Neuronal stem cell (in vitro differentiated cells): Measurements from ENCODE around the gene SUOX.
"Not testable (repeated sequence)": the region's sequence is repeated elsewhere in the genome, so short reads cannot be mapped to it uniquely, and the experiment has no call there.

Source experiments
- DNase-seq: peaks from one replicate; pipeline ENCODE4 v3.0.0-alpha.2; 2013; ENCODE audit warnings: low spot score
- H2AFZ ChIP-seq: one replicate; pipeline ENCODE4 v1.6.1; 2013; ENCODE audit warnings: mild to moderate bottlenecking, low read length, inconsistent platforms
- H2AK5ac ChIP-seq: 2 replicates; pipeline ENCODE4 v1.6.1; 2013; ENCODE audit warnings: low read depth, mild to moderate bottlenecking, inconsistent platforms, low read length, moderate library complexity, mixed read lengths
- H2BK120ac ChIP-seq: 2 replicates; pipeline ENCODE4 v1.6.1; 2013; ENCODE audit warnings: low read depth, mild to moderate bottlenecking, inconsistent platforms, low read length, moderate library complexity, mixed read lengths
- H2BK12ac ChIP-seq: one replicate; pipeline ENCODE4 v1.6.1; 2013; ENCODE audit warnings: low read length, inconsistent platforms
- H2BK15ac ChIP-seq: 2 replicates; pipeline ENCODE4 v1.6.1; 2013; ENCODE audit warnings: mild to moderate bottlenecking, low read length, inconsistent platforms, mixed read lengths
- H2BK5ac ChIP-seq: one replicate; pipeline ENCODE4 v1.6.1; 2013; ENCODE audit warnings: inconsistent platforms, mild to moderate bottlenecking, low read length, moderate library complexity
- H3K14ac ChIP-seq: one replicate; pipeline ENCODE4 v1.6.1; 2013; ENCODE audit warnings: low read length, inconsistent platforms
- H3K18ac ChIP-seq: 2 replicates; pipeline ENCODE4 v1.6.1; 2013; ENCODE audit warnings: low read length, inconsistent platforms
- H3K23ac ChIP-seq: 2 replicates; pipeline ENCODE4 v1.6.1; 2013; ENCODE audit warnings: low read depth, mild to moderate bottlenecking, mixed read lengths, low read length, inconsistent platforms; ENCODE audit not compliant: poor library complexity
- H3K27ac ChIP-seq: replicated peaks from 3 replicates; pipeline ENCODE4 v1.5.1; 2013; ENCODE audit warnings: low read length, inconsistent platforms
- H3K27me3 ChIP-seq, 3 experiments: 2 replicates each; pipeline ENCODE4 v1.6.1; 2013; ENCODE audit warnings: low read length in 3 of 3, mild to moderate bottlenecking in 2 of 3, inconsistent platforms in 1 of 3, low read depth in 1 of 3, mixed read lengths in 1 of 3, moderate library complexity in 1 of 3; ENCODE audit not compliant: control insufficient read depth in 3 of 3, insufficient read depth in 3 of 3
- H3K36me3 ChIP-seq, 2 donors: replicated peaks in 1 of 2; 2 replicates each; pipeline ENCODE4 v1.6.1; 2013; ENCODE audit warnings: low read length in 2 of 2; ENCODE audit not compliant: control insufficient read depth in 2 of 2, insufficient read depth in 2 of 2
- H3K4ac ChIP-seq: 2 replicates; pipeline ENCODE4 v1.6.1; 2013; ENCODE audit warnings: inconsistent platforms, mild to moderate bottlenecking, low read length, moderate library complexity
- H3K4me1 ChIP-seq, 2 donors: 1 replicate in 1 of 2; 2 replicates in 1 of 2; pipeline ENCODE4 v1.6.1; 2013; ENCODE audit warnings: low read length in 2 of 2, low read depth in 1 of 2; ENCODE audit not compliant: control insufficient read depth in 2 of 2, insufficient read depth in 1 of 2
- H3K4me2 ChIP-seq: one replicate; pipeline ENCODE4 v1.6.1; 2013; ENCODE audit warnings: mild to moderate bottlenecking, low read length, inconsistent platforms; ENCODE audit not compliant: insufficient read depth, poor library complexity, severe bottlenecking
- H3K4me3 ChIP-seq, 2 donors: 2 replicates each; pipeline ENCODE4 v1.5.1; 2013; ENCODE audit warnings: low read length in 2 of 2, mild to moderate bottlenecking in 2 of 2, inconsistent platforms in 1 of 2, moderate library complexity in 1 of 2
- H3K79me1 ChIP-seq: one replicate; pipeline ENCODE4 v1.6.1; 2013; ENCODE audit warnings: low read depth, mild to moderate bottlenecking, inconsistent platforms, low read length, moderate library complexity
- H3K9ac ChIP-seq: one replicate; pipeline ENCODE4 v1.6.1; 2013; ENCODE audit warnings: mild to moderate bottlenecking, low read depth, low read length, inconsistent platforms; ENCODE audit not compliant: poor library complexity
- H3K9me3 ChIP-seq, 2 donors: replicated peaks in 1 of 2; 2 replicates each; pipeline versions ENCODE3 to v1.6.1; 2013; ENCODE audit warnings: low read length in 2 of 2, mild to moderate bottlenecking in 2 of 2, inconsistent platforms in 1 of 2, low read depth in 1 of 2, mixed read lengths in 1 of 2, moderate library complexity in 1 of 2; ENCODE audit not compliant: control insufficient read depth in 2 of 2, insufficient read depth in 1 of 2
- H4K8ac ChIP-seq: one replicate; pipeline ENCODE4 v1.6.1; 2013; ENCODE audit warnings: low read depth, mild to moderate bottlenecking, inconsistent platforms, low read length, moderate library complexity
- H4K91ac ChIP-seq: one replicate; pipeline ENCODE4 v1.6.1; 2013; ENCODE audit warnings: low read length, low read depth, mild to moderate bottlenecking, inconsistent platforms; ENCODE audit not compliant: poor library complexity
- WGBS, 2 donors: extraction: QIAGEN DNeasy Blood & Tissue Kit; methylation state at CpG; one replicate each; pipeline ENCODE4 v1.1.7; 2013; ENCODE audit warnings: missing lambda C conversion rate in 2 of 2, mixed read lengths in 1 of 2; ENCODE audit not compliant: insufficient read length in 2 of 2, insufficient replicate concordance in 1 of 2; ENCODE audit errors: extremely low coverage in 2 of 2; 5-methylcytosine and 5-hydroxymethylcytosine counted together

Gene SUOX

GRCh38 chr12:55978393-55978792, 18.7 kb upstream of the SUOX start:
- H3K4ac ChIP-seq, result no peak overlapping the region
- no peak overlapping the region for H3K23ac ChIP-seq
- H3K9me3 ChIP-seq, result no peaks in the 10 kb centered on the region
- H3K4me2 ChIP-seq, result no peak overlapping the region
- no peak overlapping the region for H2AFZ ChIP-seq
- no peak overlapping the region for H3K4me3 ChIP-seq
- peaks cover 9% of the 10 kb centered on the region for H3K79me1 ChIP-seq
- H2BK120ac ChIP-seq, result no peak overlapping the region
- H3K18ac ChIP-seq, result no peak overlapping the region
- DNase-seq, result no peak
- no peaks in the 10 kb centered on the region for H3K27me3 ChIP-seq
- no peak overlapping the region for H2AK5ac ChIP-seq
- whole genome bisulfite sequencing, 2 donors, result no CpG with 5 or more reads among the region's 7 CpGs
- no peak overlapping the region for H3K9ac ChIP-seq
- no peak overlapping the region for H2BK12ac ChIP-seq
- H3K14ac ChIP-seq, result no peak overlapping the region
- no peak overlapping the region for H4K8ac ChIP-seq
- no peak overlapping the region for H2BK5ac ChIP-seq
- no peak overlapping the region for H2BK15ac ChIP-seq
- no peak overlapping the region for H3K27ac ChIP-seq
- H4K91ac ChIP-seq, result no peak overlapping the region
- peaks cover 0 to 1% of the 10 kb centered on the region in 2 donors for H3K4me1 ChIP-seq
- peaks cover 13 to 71% of the 10 kb centered on the region in 2 donors for H3K36me3 ChIP-seq

GRCh38 chr12:55979069-55979468, 18.0 kb upstream of the SUOX start:
- Histone ChIP-seq H3K4me3 (no peak overlapping the region), H2BK15ac (no peak overlapping the region), H3K79me1 (peaks cover 9% of the 10 kb centered on the region), H3K4ac (no peak overlapping the region), H3K14ac (no peak overlapping the region), H2AK5ac (no peak overlapping the region), H3K23ac (no peak overlapping the region), H3K4me2 (no peak overlapping the region), H2BK120ac (no peak overlapping the region), H3K18ac (no peak overlapping the region), H3K27me3 (no peaks in the 10 kb centered on the region), H3K4me1 (peaks cover 0 to 1% of the 10 kb centered on the region in 2 donors), H3K27ac (no peak overlapping the region), H2BK12ac (no peak overlapping the region), H2BK5ac (no peak overlapping the region), H3K36me3 (peaks cover 13 to 78% of the 10 kb centered on the region in 2 donors), H2AFZ (no peak overlapping the region), H4K91ac (no peak overlapping the region), H3K9ac (no peak overlapping the region), H4K8ac (no peak overlapping the region), H3K9me3 (no peaks in the 10 kb centered on the region)
- WGBS, 2 donors, result no CpG with 5 or more reads among the region's 3 CpGs
- DNase-seq, result no peak

- not testable (repeated sequence) for H2BK5ac ChIP-seq, H3K27me3 ChIP-seq, H3K4me3 ChIP-seq, H4K8ac ChIP-seq, H2BK120ac ChIP-seq, H2BK15ac ChIP-seq, H3K9ac ChIP-seq, H3K4me1 ChIP-seq, H3K4ac ChIP-seq, H3K14ac ChIP-seq, H3K4me2 ChIP-seq, H2AFZ ChIP-seq, H3K27ac ChIP-seq, DNase-seq, H2BK12ac ChIP-seq, H2AK5ac ChIP-seq, H4K91ac ChIP-seq, H3K9me3 ChIP-seq, H3K18ac ChIP-seq, H3K23ac ChIP-seq, H3K79me1 ChIP-seq
- WGBS, 2 donors, result no CpG with 5 or more reads among the region's 5 CpGs
- H3K36me3 ChIP-seq, result peaks cover 14 to 89% of the 10 kb centered on the region in 2 donors
Observed at GRCh38 chr12:55981882-55982281, 15.2 kb upstream of the SUOX start.

GRCh38 chr12:55982319-55982936, 14.6 kb upstream of the SUOX start:
- Histone ChIP-seq H3K18ac (no peak overlapping the region), H3K9ac (no peak overlapping the region), H3K36me3 (peaks cover 16 to 89% of the 10 kb centered on the region in 2 donors), H2BK120ac (no peak overlapping the region), H2BK5ac (no peak overlapping the region), H2AK5ac (no peak overlapping the region), H3K4me2 (no peak overlapping the region), H3K4ac (no peak overlapping the region), H4K8ac (no peak overlapping the region), H3K79me1 (peaks cover 4% of the 10 kb centered on the region), H3K4me3 (no peak overlapping the region), H3K27me3 (no peaks in the 10 kb centered on the region), H2BK15ac (no peak overlapping the region), H3K27ac (no peak overlapping the region), H3K14ac (no peak overlapping the region), H3K4me1 (no peaks in the 10 kb centered on the region), H2BK12ac (no peak overlapping the region), H4K91ac (no peak overlapping the region), H2AFZ (no peak overlapping the region), H3K23ac (no peak overlapping the region), H3K9me3 (no peaks in the 10 kb centered on the region)
- WGBS, 2 donors, result no CpG with 5 or more reads among the region's 3 CpGs
- no peak for DNase-seq
